NCI-H510A (cell line): ENCODE data around the gene CEP112.
"Not testable (repeated sequence)": the region's sequence is repeated elsewhere in the genome, so short reads cannot be mapped to it uniquely, and the experiment has no call there.

ENCODE experiments used
- DNase-seq: peaks from one replicate; lab custom pipeline; 2025; lab: John Stamatoyannopoulos, UW

Gene CEP112

DNA sequence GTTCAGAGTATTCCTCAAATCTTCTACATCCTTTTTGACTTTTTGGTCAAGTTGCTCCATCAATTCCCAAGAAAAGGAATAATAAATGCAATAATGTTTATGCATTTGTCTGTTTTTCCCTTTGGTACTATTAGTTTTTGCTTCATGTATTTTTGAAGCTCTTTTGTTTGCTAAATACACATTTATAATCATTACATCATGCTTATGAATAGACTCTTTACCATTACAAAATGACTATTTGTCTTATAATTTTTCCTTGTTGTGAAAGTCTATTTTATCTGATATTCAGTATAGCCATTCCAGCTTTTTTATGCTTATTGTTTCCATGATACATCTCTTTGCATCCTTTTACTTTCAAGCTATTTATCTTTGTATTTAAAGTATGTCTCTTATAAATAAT is 41.2 kb downstream of the CEP112 start:
- no peak for DNase-seq

DNA sequence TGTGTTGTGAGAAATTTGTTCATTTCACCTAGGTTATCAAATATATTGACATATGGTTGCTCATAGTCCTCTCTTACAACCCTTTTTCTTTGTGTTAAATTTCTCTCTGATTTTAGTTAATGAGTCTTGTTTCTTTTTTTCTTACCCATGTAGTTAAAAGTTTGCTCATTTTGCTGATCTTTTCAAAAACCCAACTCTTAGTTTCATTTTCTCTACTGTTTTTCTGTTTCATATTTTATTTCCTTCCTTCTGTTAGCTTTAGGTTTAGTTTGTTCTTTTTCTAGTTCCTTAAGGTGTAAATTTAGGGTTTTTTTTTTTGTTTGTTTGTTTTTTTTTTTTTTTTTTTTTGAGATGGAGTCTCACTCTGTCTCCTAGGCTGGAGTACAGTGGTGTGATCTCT is 42.4 kb downstream of the CEP112 start:
- no peak for DNase-seq

DNA sequence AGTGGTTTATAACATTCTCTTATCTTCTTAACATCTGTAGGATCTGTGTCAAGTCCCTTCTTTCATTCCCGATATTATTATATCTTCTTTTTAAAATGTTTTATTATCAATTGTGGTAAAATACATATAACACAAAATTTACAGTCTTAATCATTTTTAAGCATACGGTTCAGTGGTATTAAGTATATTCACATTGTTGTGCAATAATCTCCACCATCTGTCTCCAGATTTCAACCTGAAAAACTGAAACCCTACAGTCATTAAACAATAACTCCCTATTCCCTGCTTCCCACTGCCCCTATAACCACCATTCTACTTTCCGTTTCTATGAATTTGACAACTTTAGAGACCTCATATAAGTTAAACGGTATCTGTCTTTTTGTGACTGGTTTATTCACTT is 45.5 kb downstream of the CEP112 start:
- DNase-seq: no peak

DNA sequence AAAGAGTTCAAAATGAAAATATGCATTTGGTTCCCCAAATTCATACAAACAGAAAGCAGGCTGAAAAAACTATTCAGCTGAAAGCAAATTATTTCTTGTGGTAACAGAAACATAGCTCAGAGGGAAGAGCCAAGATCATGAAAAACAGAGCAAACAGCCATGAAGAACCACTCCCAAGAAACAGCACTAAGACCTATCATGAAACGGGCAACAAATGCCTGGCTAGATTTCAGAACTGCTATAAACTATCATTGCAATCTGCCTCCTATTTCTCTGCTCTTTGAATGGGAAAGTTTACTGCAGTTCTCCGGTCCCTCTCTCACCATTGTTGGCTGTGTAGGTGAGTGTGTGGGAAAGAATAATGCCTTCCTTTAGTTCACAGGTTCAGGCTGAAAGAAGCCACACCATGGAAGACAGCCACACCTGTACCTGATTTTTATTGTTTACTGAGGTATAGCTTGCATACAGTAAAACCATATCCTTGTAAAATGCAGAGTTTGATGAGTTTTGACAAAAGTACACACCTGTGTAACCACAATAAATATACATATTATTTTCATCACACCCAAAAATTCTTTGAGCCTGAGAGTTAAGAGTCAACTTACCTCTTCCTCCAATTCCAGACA is 48.2 kb downstream of the CEP112 start:
- no peak for DNase-seq

DNA sequence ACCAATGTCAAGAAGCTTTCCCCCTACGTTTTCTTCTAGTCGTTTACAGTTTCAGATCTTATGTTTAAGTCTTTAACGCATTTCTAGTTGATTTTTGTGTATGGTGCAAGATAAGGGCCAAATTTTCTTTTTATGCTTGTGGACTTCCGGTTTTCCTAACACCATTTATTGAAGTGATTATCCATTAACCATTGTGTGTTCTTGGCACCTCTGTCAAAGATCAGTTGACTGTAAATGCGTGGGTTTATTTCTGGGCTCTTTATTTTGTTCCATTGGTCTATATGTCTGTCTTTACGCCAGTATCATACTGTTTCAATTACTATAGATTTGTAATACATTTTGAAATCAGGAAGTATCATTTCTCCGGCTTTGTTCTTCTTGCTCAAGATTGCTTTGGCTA is 49.5 kb downstream of the CEP112 start:
- no peak for DNase-seq

DNA sequence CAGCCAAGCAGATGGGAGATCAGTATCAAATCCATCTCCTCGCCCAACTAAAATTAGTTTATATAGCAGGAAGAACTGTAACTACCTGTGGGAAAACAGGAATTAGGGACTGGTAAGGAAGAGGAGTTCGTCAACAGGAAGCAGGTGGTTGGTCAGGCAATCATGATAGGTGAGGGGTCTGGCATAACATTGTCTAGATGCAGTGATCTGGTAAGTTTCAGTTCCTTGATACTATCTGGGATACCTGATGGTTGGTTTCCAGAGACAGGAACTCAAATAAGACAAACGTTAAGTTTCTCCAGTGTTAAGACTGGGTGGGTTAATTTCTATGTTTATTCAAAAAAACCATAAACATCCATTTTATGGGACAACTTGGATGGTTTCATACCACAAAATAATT is 53.8 kb downstream of the CEP112 start:
- no peak for DNase-seq

DNA sequence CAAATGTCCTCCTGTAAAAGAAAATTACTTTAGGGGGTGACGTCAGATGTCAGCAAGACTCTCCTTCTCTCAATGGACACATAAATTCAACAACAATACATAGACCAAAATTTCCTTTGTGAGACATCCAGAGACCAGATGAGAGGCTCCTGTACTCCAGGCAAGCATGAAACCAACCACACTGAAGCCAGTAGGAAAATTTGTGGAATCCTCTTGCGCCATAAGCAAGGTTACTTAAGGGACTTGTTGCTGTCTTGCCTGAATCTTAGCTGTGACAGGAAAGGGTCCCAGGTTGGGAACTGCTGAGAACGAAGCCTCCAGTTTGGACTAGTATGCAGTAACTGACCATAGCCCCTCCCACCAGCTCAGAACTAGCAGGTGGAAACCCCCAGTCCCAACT is 56.0 kb downstream of the CEP112 start:
- no peak for DNase-seq

DNA sequence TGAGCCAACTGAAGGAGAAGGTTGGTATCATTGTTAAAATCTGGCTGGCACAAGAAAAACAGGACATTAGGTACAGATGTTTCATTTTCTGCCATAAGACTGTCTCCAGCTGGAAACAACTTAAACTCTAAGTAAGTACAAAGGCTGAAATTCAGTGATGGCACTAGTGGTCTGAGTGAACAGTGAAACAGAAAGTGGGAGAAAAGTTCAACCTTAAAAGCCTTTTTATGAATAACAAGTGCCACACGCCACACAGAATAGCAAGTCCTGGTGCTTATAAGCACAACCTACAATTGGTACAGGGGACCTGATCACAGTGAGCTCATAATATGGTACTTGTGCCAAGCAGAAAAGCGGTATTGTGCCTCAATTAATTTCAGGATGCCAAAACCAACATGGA is 56.7 kb downstream of the CEP112 start:
- no peak for DNase-seq

DNA sequence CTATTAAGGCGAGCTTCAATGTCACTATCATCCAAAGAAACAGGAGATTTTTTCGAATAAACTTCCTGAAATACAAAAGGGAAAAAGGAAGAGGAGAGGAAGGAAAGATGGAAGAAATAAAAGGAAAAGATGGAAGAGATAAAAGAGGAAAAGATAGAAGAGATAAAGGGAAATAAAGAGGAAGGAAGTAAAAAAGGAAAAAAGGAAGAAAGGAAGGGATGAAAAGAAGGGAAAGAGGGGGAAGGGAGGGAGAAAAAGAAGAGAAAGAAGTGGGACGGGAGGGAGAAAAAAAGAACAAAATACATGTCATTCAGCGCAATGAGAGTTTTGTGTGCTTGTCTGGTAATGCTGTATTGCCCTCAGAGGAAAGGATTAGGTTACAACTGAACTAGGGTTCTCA is 62.2 kb downstream of the CEP112 start:
- no peak for DNase-seq

DNA sequence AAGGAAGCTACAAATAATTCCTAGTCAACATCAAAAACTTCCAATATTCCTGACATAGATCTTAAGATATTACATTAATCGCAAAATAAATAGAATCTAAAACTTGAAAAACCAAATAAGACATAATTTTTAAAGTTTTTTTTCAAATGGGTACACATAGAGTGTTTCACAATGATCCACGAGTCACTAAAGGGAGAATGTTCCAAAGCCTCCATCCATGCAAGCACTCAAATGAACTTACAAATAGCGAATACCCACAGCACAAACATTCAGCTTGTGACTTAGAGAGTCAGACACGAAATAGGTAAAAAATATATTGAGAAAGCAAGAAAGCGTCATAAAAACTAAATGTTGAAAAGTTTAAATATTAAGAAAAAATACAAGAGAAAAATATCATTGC is 65.7 kb downstream of the CEP112 start:
- DNase-seq: no peak

DNA sequence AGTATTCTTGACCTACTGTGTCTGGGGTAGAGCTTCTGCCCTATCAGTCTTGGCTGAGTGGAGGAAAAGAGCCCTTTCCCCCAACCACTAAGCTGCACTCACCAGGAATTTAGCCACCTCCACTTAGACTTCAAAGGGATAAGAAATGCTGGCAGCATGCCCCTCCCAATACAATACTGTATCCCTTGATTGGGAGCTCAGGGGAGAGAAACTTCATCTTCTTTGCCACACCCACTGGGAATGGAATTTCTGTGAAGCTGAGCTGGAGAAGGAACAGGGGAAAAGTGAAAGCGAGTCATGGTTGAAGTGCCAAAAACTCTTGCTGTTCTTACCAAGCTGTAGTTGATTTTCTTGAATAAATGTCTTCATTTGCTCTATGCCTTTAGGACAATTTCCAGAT is 68.8 kb downstream of the CEP112 start:
- DNase-seq: no peak

DNA sequence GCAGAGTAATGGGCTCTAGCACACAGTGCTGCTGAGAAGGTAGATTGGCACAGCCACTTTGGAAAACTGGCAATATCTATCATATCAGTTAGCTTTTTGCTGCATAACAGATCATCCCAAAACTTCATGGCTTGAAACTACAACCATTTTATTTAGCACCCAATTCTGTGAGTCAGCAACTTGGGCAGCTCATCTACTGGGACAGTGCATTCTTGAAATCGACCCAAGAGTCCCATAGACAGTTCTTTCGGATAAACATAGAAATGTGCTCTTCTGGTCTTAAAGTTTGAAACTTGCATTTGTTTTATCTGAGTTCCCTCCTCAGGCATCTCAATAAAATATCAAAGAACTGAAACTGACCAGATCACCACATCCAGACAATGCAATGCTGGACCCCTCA is 76.7 kb downstream of the CEP112 start:
- DNase-seq: no peak

DNA sequence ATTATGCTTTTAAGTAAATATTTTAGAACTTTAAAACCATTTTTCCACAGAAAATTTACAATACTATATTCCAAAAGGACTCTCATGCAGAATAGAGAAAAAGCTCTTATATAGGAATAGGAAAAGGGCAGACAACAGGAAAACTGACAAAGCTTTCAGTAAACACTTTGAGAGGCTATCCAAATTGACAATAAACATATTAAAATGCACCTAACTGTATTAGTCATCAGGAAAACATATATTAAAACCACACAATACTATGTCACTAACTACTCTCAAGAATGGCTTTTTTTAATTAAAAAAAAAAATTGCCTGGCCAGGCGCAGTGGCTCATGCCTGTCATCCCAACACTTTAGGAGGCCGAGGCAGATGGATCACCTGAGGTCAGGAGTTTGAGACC is 77.3 kb downstream of the CEP112 start:
- DNase-seq: no peak

DNA sequence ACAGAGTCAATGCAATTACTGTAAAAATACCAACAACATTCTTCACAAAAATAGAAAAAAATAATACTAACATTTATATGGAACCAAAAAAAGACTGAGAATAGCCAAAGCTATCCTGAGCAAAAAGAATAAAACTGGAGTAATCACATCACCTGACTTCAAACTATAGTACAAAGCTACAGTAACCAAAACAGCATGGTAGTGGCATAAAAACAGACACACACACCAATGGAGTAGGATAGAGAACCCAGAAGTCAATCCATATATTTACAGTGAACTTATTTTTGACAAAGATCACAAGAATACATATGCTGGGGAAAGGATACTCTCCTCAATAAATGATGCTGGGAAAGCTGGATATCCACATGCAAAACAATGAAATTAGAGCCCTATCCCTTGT is 84.2 kb downstream of the CEP112 start:
- DNase-seq: no peak

DNA sequence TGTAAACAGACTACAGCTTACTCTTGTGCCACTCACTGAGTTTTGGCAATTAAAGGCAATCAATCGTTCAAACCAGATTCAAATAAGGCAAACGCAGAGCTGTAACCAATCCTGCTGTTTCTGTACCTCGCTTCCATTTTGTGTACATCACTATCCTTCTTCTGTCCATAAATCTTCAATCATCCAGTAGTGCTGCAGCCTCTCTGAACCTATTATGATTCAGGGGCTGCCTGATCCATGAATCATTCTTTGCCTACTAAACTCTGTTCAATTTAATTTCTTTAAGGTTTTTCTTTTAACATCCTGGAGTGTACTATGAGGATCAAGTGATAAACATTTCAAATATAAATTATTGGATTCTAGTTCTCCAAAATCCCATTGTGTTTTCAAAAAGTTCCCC is 93.9 kb downstream of the CEP112 start:
- no peak for DNase-seq

DNA sequence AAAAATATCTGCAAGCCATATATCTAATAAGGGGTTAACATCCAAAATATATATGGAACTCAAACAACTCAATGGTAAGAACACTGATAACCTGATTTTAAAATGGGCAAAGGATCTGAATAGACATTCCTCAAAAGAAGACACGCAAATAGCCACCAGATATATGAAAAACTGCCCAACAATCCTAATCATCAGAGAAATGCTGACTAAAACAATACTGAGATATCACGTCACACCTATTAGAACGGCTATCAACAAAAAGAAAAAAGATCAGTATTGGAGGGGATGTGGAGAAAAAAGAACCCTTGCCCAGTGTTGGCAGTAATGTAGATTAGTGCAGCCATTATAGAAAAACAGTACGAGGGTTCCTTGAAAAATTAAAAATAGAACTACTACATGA is 97.2 kb downstream of the CEP112 start:
- DNase-seq: no peak

DNA sequence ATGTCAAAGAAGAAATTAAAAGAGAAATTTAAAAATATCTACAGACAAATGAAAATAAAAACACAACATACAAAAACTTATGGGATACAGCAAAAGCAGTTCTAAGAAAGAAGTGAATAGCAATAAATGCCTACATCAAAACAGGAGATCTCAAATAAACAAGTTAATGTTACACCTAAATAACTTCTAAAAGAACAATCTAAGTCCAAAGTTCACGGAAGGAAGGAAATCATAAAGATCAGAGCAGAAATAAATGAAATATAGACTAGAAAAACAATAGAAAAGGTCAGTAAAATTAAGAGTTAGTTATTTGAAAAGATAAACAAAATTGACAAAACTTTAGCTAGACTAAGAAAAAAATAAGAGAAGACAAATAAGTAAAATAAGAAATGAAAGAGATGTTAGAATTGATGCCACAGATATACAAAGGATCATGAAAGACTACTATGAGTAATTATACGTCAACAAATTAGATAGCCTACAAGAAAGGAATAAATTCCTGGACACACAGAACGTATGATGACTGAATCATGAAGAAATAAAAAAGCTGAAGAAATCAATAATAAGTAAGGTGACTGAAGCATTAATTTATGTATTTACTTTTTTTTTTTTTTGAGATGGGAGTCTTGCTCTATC is 100.4 kb downstream of the CEP112 start:
- DNase-seq: no peak

DNA sequence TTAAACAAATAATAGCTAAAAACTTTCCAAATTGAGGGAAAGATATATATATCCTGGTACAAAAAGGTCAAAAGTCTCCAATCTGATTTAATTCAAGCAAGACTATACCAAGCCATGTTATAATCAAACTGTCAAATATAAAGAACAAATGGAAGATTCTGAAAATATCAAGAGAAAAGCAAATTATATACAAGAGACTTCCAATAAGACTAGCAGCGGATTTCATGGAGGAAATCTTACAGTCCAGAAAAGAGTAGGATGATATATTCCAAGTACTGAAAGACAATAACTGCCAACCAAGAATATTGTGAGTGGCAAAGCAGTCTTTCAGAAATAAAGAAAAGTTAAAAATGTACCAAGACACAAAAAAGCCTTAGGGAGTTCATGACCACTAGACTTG is 102.2 kb downstream of the CEP112 start:
- no peak for DNase-seq

DNA sequence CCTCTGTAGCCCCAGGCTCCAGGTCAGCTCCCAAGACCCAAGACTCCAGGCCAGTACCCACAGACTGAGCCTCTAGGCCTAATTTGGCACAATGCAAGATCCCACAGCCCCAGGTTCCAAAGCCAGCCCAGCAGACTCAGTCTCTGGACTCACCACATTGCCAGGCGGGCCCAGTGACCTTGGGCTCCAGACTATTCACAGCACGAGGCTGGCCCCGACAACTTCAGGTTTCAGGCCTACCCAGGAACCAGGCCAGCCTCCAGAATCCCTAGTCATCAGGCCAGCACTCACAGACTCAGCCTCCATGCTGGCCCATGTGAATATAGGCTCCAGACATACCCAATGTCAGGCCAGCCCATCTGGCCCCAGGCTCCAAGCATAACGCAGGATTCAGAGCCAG is 103.8 kb downstream of the CEP112 start:
- DNase-seq: no peak

DNA sequence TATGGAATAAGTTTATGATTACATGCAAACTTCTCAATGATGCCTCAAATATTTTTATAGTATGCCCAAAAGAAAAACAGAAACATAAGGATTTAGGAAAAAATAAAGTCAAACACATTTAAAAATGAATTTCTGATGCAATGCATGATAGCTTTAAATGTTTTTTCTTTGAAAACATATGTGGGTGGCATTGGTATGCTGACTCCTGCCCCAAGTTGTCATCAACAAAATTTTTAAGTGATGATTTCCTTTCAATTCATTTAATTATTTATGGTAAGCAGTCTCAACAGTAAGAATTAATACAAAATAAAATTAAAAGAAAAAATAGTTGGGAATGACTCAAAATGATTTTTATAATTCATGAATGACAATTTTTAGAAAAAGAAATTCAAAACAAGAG is 104.9 kb downstream of the CEP112 start:
- no peak for DNase-seq

DNA sequence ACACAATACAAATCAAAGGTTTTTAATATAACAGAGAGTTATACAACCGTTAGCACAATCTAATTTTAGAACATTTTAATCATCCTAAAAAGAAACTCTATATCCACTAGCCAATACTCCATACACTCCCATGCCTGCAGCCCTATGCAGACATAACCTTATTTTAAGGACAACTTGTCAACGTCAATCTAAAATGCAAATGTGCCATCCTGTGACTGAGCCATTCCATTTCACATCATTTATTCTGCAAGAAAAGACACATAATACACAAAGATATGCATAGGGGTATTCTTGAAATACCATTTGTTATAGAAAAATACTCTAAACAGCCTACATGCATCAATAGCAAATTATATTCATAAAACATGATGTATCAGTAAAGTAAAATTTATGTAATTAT is 106.7 kb downstream of the CEP112 start:
- no peak for DNase-seq

DNA sequence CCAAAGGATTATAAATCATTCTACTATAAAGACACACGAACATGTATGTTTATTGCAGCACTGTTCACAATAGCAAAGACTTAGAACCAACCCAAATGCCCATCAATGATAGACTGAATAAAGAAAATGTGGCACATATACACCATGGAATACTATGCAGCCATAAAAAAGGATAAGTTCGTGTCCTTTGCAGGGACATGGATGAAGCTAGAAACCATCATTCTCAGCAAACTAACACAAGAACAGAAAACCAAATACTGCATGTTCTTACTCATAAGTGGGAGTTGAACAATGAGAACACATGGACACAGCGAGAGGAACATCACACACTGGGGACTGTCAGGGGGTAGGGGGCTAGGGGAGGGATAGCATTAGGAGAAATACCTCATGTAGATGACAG is 111.3 kb downstream of the CEP112 start:
- DNase-seq: not testable (repeated sequence)

DNA sequence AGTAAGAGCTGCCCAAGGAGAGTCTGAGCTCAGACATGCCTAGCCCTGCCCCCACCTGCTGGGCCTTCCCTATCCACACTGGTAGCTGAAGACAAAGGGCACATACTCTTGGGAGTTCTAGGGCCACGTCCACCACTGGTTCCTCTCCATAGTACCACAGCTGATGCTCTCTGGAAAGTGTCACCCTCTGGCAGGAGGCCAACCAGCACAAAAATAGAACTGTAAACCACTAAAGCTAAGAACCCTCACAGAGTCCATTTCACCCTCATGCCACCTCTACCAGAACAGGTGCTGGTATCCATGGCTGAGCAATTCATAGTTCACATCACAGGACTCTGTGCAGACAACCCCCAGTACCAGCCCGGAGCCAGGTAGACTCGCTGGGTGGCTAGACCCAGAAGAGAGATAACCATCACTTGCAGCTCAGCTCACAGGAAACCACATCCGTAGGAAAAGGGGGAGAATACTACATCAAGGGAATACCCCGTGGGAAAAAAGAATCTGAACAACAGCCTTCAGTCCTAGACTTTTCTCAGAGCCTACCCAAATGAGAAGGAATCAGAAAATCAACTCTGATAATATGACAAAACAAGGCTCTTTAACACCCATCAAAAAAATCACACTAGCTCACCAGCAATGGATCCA is 115.3 kb downstream of the CEP112 start:
- no peak for DNase-seq

DNA sequence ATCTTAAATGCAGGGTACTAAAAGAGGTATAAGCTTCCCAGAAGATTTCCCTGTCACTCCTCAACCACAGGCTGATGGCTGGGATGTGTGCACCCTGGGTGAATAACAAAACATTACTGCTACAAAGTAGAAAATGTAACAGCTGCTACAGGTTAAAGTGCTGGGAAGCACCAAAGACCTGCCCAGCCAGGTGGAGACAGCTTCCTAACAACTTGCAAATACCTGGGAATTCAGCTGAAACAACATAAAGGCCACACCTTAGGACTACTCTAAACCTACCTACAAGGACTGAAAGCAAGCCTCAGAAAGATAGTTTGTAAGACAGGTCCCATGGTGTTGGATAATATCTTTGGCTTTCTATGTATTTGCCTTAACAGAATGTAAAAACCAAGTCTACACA is 118.5 kb downstream of the CEP112 start:
- no peak for DNase-seq
